K562 (cell line): ENCODE data around the gene ADNP. TPM values are rescaled to one million over a fixed set of nuclear protein-coding genes. Genes with fewer than 3 reads are reported as not detected.

Source experiments
- ATAC-seq: fragments of 200-7000 bp; cut with Tn5 transposase; 3 replicates; pipeline ENCODE4 v1.9.1; 2020; ENCODE audit warnings: moderate library complexity
- BruUV-seq: library from RNA; stranded (reverse); fragments of 400-500 nt; replicated peaks from 2 replicates; lab custom pipeline; 2021; lab: Mats Ljungman, UMichigan
- CTCF ChIA-PET: fragments of 300-600 bp; formaldehyde crosslinking; extraction: SDS; loops from one replicate; lab custom pipeline; 2021; ENCODE audit warnings: low intra/inter-chr PET ratio; lab: Yijun Ruan, JAX
- POLR2A ChIA-PET: fragments of 300-600, 350-650 bp; sonication (Branson Sonifier 250); formaldehyde crosslinking; extraction: SDS; loops from one replicate; lab custom pipeline; 2021; ENCODE audit warnings: antibody characterized with exemption, inconsistent platforms; lab: Yijun Ruan, JAX
- DNase-seq, 4 experiments: peaks; one replicate each; pipeline versions ENCODE4 v3.0.0 to v3.0.0-alpha.2; 2011 to 2018; ENCODE audit warnings: low spot score in 3 of 4, mixed read lengths in 3 of 4; ENCODE audit errors: extremely low read depth in 1 of 4
- FAIRE-seq: peaks from 2 replicates; lab custom pipeline; 2011; peaks lifted over from hg19 to GRCh38; lab: Jason Lieb, UNC
- H2AFZ ChIP-seq: 2 replicates; pipeline ENCODE4 v1.6.0; 2011; ENCODE audit warnings: low read depth, low read length, control low read depth, inconsistent platforms
- H3K27ac ChIP-seq: fragments of 200-600 bp; 3 replicates; pipeline ENCODE4 v1.8.0; 2011; ENCODE audit warnings: low read depth, mild to moderate bottlenecking, control low read depth, inconsistent platforms, low read length, moderate library complexity, mixed read lengths; ENCODE audit errors: extremely low read depth
- H3K27me3 ChIP-seq, 2 experiments: fragments of 300-600 bp in 1 of 2; 2 replicates in 1 of 2; 3 replicates in 1 of 2; pipeline versions ENCODE4 v1.6.0 to v1.8.0; 2011; ENCODE audit warnings: inconsistent platforms in 2 of 2, low read length in 2 of 2, mild to moderate bottlenecking in 1 of 2, mixed read lengths in 1 of 2, moderate library complexity in 1 of 2; ENCODE audit not compliant: control insufficient read depth in 2 of 2, insufficient read depth in 2 of 2
- H3K36me3 ChIP-seq: fragments of 300-600 bp; 3 replicates; pipeline ENCODE4 v1.8.0; 2011; ENCODE audit warnings: mild to moderate bottlenecking, low read length, inconsistent platforms; ENCODE audit not compliant: control insufficient read depth, insufficient read depth
- H3K4me1 ChIP-seq, 2 experiments: fragments of 200-600 bp in 1 of 2; replicated peaks in 1 of 2; 2 replicates in 1 of 2; 3 replicates in 1 of 2; pipeline versions ENCODE4 v1.5.1 to v1.8.0; 2011; ENCODE audit warnings: inconsistent platforms in 2 of 2, low read length in 2 of 2, mild to moderate bottlenecking in 1 of 2, mixed read lengths in 1 of 2, moderate library complexity in 1 of 2; ENCODE audit not compliant: control insufficient read depth in 2 of 2, insufficient read depth in 2 of 2
- H3K4me2 ChIP-seq: 2 replicates; pipeline ENCODE4 v1.6.1; 2011; ENCODE audit warnings: low read length, control low read depth, inconsistent platforms, mixed read lengths; ENCODE audit not compliant: insufficient read depth
- H3K4me3 ChIP-seq: fragments of 200-600 bp; sonication (generic), shearing (Covaris generic); 2 replicates; pipeline ENCODE4 v1.5.1; 2016; ENCODE audit warnings: control low read depth, inconsistent platforms
- H3K79me2 ChIP-seq: fragments of 200-600 bp; 3 replicates; pipeline ENCODE4 v1.8.0; 2011; ENCODE audit warnings: low read length, inconsistent platforms; ENCODE audit not compliant: control insufficient read depth, insufficient read depth
- H3K9ac ChIP-seq, 2 experiments: 2 replicates each; pipeline versions ENCODE4 v1.6.0 to v1.6.1; 2011; ENCODE audit warnings: low read depth in 2 of 2, low read length in 2 of 2, control low read depth in 1 of 2, inconsistent platforms in 1 of 2, mild to moderate bottlenecking in 1 of 2, mixed read lengths in 1 of 2; ENCODE audit not compliant: insufficient read depth in 1 of 2
- H3K9me1 ChIP-seq: one replicate; pipeline ENCODE4 v1.6.0; 2011; ENCODE audit warnings: inconsistent platforms, mild to moderate bottlenecking, low read length, moderate library complexity; ENCODE audit not compliant: control insufficient read depth, insufficient read depth
- H3K9me3 ChIP-seq: replicated peaks from 2 replicates; pipeline ENCODE4 v1.5.1; 2011; ENCODE audit warnings: low read depth, low read length, inconsistent platforms; ENCODE audit not compliant: control insufficient read depth, insufficient read depth
- H4K20me1 ChIP-seq: replicated peaks from 2 replicates; pipeline ENCODE4 v1.6.1; 2011; ENCODE audit warnings: low read length, inconsistent platforms, mixed read lengths; ENCODE audit not compliant: control insufficient read depth, insufficient read depth
- EWSR1 ChIP-seq: fragments of 450-650 bp; IDR thresholded peaks from 2 replicates; pipeline ENCODE4 v1.6.1; 2018; ENCODE audit warnings: borderline replicate concordance, mild to moderate bottlenecking, low read depth, moderate library complexity; ENCODE audit not compliant: partially characterized antibody
- HIVEP1 ChIP-seq: fragments of 250-450 bp; sonication (Bioruptor Pico); IDR thresholded peaks from 2 replicates; pipeline ENCODE4 v1.4.0; 2020; ENCODE audit warnings: mild to moderate bottlenecking
- POLR2G ChIP-seq: fragments of 200-400 bp; formaldehyde crosslinking; IDR thresholded peaks from 2 replicates; pipeline ENCODE4 v1.6.1; 2017; ENCODE audit warnings: low read depth, mild to moderate bottlenecking, antibody characterized with exemption, low read length, moderate library complexity
- XRCC3 ChIP-seq: fragments of 450-650 bp; IDR thresholded peaks from 2 replicates; pipeline ENCODE4 v1.6.1; 2017; ENCODE audit warnings: mild to moderate bottlenecking, moderate library complexity
- WGBS: fragments of 100-300 bp; shearing (Covaris generic); methylation state at CpG from one replicate; pipeline ENCODE4 v1.1.6; 2016; ENCODE audit warnings: low coverage, mixed read lengths; ENCODE audit not compliant: insufficient coverage; ENCODE audit errors: missing lambda C conversion rate; 5-methylcytosine and 5-hydroxymethylcytosine counted together
- in situ Hi-C: fragments of 300-500 bp; cut with MboI; formaldehyde crosslinking; loops from 4 replicates; pipeline ENCODE4 v1.15.0; 2018; ENCODE audit warnings: inconsistent platforms, mixed read lengths
- intact Hi-C: fragments of 100-400 bp; cut with micrococcal nuclease; formaldehyde crosslinking; loops from 2 replicates; pipeline ENCODE4 v1.14.2; 2022
- polyA plus RNA-seq, 8 experiments: library from polyadenylated mRNA; depleted of rRNA in 4 of 8; stranded (reverse) in 5 of 8; unstranded in 3 of 8; fragments of >200 nt; fragmentation: Nextera tagmentation in 2 of 8; fragmentation: Illumina TruSeq in 1 of 8; extraction: Ambion mirVana in 2 of 8; extraction: Trizol in 1 of 8; gene quantifications; 2 replicates each; pipeline versions ENCODE4 v1.2.1 to v1.2.3, GENCODE V29; 2011 to 2014; ENCODE audit warnings: inconsistent platforms in 1 of 8, missing spikeins in 1 of 8
- total RNA-seq, 7 experiments: library from RNA; depleted of rRNA in 6 of 7; stranded (reverse); fragments of >200 nt in 6 of 7; fragmentation: Illumina TruSeq in 2 of 7; extraction: Trizol in 2 of 7; gene quantifications; 2 replicates each; pipeline versions ENCODE4 v1.2.1 to v1.2.3, GENCODE V29; 2011 to 2021; ENCODE audit warnings: low replicate concordance in 1 of 7
- TF ChIP-seq, protein P1 (sequence below): sonication (generic); formaldehyde crosslinking; IDR thresholded peaks from 2 replicates; pipeline ENCODE4 v1.4.0; 2020; ENCODE audit warnings: mild to moderate bottlenecking, missing genetic modification reagents
- TF ChIP-seq, protein P2 (sequence below): fragments of 450-650 bp; IDR thresholded peaks from 2 replicates; pipeline ENCODE4 v1.6.1; 2016; ENCODE audit warnings: low read depth

The ADNP gene
- total and polyA plus RNA-seq, 9 of the 15 experiments (the other 6 are each of a cell fraction or from before 2014, with no cell fraction given) = 17.8 to 59.9 (median 25.3) TPM

DNA sequence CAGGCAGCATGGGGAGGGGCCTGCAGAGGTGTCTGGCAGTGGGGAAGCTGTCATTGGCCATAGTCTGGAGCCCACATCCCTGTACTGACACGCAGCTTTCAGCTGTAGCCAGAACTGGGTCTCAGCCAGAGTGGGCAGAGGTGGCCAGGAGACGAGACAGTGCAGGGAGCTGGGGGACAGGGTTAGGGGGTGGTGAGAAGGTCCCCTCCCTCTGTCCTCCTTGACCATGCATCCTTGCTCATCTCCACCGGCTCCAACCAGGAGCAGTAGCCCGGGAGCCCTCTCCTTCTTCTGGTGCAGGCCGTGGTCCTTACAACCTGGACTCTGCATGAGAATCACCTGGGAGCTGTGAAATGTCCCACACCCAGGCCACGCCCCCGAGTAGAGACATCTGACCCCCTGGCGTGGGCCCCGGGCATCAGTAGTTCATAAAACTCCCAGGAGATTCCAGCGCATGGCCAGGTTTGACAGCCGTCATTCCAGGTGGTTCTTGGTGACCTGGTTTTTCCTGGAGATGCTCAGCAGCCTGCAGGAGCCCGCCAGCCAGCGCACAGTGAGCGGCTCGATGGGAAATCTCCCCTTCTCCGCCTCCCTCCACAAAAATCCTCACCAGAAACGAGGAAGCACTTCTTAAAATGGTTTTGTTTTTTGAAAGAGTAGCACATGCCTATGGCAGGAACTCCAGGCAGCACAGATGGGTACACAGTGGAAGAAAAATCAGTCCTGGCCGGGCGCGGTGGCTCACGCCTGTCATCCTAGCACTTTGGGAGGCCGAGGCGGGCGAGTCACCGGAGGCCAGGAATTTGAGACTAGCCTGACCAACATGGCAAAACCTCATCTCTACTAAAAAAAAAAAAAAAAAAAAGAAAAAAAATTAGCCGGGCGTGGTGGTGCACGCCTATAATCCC is 56.2 kb downstream of the ADNP start:
- no peaks in the 10 kb centered on the region for H3K79me2 ChIP-seq
- in situ Hi-C loops (no loop called here), intact Hi-C loops (no loop called here)
- BruUV-seq = no TSS peak
- no peaks in the 10 kb centered on the region; a peak in 1 of 5 replicates for H3K27me3 ChIP-seq
- POLR2A ChIA-PET = interaction anchor here (0.5 to 1.0 kb wide), 3 partner anchors 12 to 26 kb away, joined by 3 read pairs; no protein-coding TSS in a partner anchor
- H4K20me1 ChIP-seq = 0 out of 2 replicates have a peak, but pooled peaks cover 4% of the 10 kb centered on the region
- no peak overlapping the region for H3K27ac ChIP-seq
- H3K9me1 ChIP-seq = no peaks in the 10 kb centered on the region
- H2AFZ ChIP-seq = no peak overlapping the region
- H3K4me3 ChIP-seq = no peak overlapping the region
- no peaks in the 10 kb centered on the region for H3K36me3 ChIP-seq
- no peaks in the 10 kb centered on the region for H3K9me3 ChIP-seq
- ATAC-seq (no peak), DNase-seq (no peak), FAIRE-seq (no peak)
- TF ChIP-seq EWSR1 = no peak
- TF ChIP-seq HIVEP1 (CRISPR knock-in tag) = no peak
- TF ChIP-seq, protein P1, sequence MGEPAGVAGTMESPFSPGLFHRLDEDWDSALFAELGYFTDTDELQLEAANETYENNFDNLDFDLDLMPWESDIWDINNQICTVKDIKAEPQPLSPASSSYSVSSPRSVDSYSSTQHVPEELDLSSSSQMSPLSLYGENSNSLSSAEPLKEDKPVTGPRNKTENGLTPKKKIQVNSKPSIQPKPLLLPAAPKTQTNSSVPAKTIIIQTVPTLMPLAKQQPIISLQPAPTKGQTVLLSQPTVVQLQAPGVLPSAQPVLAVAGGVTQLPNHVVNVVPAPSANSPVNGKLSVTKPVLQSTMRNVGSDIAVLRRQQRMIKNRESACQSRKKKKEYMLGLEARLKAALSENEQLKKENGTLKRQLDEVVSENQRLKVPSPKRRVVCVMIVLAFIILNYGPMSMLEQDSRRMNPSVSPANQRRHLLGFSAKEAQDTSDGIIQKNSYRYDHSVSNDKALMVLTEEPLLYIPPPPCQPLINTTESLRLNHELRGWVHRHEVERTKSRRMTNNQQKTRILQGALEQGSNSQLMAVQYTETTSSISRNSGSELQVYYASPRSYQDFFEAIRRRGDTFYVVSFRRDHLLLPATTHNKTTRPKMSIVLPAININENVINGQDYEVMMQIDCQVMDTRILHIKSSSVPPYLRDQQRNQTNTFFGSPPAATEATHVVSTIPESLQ (CRISPR knock-in tag) = no peak
- TF ChIP-seq, protein P2, sequence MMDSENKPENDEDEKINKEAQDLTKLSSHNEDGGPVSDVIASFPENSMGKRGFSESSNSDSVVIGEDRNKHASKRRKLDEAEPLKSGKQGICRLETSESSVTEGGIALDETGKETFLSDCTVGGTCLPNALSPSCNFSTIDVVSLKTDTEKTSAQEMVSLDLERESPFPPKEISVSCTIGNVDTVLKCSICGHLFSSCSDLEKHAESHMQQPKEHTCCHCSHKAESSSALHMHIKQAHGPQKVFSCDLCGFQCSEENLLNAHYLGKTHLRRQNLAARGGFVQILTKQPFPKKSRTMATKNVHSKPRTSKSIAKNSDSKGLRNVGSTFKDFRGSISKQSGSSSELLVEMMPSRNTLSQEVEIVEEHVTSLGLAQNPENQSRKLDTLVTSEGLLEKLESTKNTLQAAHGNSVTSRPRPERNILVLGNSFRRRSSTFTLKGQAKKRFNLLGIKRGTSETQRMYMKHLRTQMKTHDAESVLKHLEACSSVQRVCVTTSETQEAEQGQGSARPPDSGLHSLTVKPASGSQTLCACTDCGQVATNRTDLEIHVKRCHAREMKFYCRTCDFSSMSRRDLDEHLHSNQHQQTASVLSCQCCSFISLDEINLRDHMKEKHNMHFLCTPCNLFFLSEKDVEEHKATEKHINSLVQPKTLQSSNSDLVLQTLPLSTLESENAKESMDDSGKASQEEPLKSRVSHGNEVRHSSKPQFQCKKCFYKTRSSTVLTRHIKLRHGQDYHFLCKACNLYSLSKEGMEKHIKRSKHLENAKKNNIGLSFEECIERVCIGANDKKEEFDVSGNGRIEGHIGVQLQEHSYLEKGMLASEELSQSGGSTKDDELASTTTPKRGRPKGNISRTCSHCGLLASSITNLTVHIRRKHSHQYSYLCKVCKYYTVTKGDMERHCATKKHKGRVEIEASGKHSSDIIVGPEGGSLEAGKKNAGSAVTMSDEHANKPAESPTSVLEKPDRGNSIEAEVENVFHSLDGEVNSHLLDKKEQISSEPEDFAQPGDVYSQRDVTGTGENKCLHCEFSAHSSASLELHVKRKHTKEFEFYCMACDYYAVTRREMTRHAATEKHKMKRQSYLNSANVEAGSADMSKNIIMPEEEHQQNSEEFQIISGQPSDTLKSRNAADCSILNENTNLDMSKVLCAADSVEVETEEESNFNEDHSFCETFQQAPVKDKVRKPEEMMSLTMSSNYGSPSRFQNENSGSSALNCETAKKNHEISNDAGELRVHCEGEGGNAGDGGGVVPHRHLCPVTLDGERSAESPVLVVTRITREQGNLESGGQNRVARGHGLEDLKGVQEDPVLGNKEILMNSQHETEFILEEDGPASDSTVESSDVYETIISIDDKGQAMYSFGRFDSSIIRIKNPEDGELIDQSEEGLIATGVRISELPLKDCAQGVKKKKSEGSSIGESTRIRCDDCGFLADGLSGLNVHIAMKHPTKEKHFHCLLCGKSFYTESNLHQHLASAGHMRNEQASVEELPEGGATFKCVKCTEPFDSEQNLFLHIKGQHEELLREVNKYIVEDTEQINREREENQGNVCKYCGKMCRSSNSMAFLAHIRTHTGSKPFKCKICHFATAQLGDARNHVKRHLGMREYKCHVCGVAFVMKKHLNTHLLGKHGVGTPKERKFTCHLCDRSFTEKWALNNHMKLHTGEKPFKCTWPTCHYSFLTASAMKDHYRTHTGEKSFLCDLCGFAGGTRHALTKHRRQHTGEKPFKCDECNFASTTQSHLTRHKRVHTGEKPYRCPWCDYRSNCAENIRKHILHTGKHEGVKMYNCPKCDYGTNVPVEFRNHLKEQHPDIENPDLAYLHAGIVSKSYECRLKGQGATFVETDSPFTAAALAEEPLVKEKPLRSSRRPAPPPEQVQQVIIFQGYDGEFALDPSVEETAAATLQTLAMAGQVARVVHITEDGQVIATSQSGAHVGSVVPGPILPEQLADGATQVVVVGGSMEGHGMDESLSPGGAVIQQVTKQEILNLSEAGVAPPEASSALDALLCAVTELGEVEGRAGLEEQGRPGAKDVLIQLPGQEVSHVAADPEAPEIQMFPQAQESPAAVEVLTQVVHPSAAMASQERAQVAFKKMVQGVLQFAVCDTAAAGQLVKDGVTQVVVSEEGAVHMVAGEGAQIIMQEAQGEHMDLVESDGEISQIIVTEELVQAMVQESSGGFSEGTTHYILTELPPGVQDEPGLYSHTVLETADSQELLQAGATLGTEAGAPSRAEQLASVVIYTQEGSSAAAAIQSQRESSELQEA = no peak
- no peak for TF ChIP-seq XRCC3
- TF ChIP-seq POLR2G = no peak
- no peak overlapping the region for H3K9ac ChIP-seq
- 30% methylated on average over 18 of the region's 28 CpGs for WGBS
- H3K4me1 ChIP-seq = peaks cover 0 to 13% of the 10 kb centered on the region in 2 experiments; a peak in 2 of 5 replicates
- H3K4me2 ChIP-seq = no peak overlapping the region
- CTCF ChIA-PET = no interaction called here
